COR-L47 (cell line): Measurements from ENCODE around the gene SWSAP1.

Experiments
- DNase-seq: peaks from one replicate; lab custom pipeline; 2025; lab: John Stamatoyannopoulos, UW

Gene SWSAP1

DNA sequence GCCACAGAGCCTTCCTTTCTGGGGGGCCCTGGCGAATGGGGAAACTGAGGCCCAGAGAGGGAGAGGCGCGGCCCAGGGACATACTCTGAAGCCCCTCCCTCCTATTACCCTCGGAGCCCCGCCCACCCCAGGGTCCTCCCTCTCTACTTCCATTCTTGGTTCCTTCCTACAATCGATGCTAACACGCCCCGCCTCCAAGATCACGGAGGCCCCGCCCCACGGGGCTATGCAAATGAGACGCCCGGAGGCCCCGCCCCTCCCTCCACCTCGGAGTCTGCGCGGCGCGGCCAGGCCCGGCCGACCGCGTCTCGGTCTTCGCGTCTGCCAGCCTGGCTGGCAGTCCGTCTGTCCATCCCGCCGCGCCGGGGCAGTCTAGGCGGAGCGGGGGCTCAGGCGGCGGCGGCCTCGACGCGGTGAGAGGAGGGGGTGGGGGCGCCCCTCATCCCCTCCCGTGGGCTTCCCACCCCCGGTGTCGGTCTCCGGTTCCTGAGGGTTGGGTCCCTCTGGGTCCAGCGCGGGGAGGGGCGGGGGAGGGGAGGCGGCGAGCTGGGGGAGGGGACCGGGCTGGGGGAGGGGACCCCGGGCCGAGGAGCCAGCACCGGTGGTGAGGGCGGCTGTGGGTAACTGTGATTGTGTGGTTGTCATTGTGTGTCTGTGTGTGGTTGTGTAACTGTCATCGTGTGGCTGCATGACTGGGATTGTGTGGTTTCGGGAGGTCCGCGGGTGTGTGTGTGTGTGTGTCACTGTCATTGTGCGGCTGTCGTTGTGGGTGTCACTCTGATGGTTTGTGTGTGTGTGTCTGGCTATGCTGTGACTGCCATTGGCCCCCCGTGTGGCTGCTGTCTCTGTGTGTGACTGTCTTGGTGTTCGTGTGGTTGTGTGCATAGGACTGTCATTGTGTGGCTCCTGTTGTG is 19.0 kb upstream of the SWSAP1 start, which contains the start of gene PLPPR2:
TSS of gene PLPPR2 (plus strand) at position 273 of the 914 bp plus-strand sequence. CDS start 2,242 bp downstream, outside the sequence.
- DNase-seq: peak; percentile 83

DNA sequence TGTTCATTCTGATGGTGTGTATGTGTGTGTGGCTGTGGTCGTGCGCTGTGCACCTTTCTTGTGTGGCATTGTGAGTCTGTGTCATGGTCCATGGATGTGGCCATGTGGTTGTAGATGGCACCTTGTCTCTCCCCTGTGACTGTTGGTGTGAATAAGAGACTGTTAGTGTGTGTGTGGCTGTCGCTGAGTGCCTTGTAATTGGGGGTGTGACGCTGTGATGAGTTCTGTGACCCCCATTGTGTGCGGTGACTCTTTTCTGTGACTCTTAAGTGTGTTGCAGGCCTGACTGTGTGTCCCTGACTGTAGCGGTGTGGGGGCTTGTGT is 18.4 kb upstream of the SWSAP1 start:
- DNase-seq: no peak

DNA sequence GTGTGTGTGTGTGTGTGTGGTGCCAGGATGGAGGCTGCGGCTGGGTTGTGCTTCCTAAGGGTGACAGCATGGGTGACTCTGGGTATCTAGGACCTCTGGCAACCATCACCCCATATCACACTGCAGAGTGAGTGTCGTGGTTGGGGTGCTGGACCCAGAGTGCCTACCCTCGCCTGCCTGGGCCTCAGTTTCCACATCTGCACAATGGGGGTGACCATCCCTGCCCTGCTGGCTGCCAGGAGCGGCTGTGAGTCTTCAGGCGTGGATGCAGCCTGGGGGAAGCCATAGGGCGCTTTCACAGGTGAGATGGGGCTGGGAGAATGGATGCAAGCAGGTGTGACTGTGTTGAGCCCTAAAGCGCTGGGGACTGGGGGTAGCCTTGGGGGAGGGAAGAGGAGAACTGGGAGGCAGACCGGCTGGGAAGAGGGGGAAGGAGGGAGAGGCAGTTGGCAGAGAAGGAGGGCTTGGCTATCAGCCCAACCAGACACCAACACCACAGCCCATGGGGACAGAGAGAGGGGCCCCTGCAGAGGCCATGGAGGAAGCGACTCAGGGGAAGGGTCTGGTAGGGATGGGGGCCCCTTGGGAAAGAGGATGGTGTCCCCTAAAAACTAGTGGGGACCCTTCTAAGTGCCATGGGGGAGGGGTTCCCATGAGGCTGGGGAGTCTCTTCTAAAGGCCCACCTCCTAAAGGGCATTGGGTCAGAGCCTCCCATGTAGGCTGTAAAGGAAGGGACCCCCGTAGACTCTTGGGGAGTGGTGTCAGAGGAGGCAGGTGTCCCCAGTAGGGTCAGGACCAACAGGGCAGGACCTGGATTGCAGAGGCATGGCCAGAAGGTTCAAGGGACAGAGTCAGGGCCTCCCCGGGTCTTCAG is 17.6 kb upstream of the SWSAP1 start:
- DNase-seq: no peak

DNA sequence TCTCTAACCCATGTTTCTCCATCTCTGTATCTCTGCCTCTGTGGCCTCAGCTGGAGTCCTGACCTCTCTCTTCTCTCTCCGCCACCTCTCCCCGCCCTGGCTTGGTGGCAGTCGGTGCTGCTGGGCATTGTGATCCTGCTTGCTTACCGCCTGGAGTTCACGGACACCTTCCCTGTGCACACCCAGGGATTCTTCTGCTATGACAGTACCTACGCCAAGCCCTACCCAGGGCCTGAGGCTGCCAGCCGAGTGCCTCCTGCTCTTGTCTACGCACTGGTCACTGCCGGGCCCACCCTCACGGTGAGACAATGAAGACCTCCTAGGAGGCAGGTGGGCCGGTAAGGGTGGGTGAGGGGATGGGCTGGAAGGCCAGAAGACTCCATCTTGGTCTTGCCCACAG is 15.0 kb upstream of the SWSAP1 start:
- no peak for DNase-seq

DNA sequence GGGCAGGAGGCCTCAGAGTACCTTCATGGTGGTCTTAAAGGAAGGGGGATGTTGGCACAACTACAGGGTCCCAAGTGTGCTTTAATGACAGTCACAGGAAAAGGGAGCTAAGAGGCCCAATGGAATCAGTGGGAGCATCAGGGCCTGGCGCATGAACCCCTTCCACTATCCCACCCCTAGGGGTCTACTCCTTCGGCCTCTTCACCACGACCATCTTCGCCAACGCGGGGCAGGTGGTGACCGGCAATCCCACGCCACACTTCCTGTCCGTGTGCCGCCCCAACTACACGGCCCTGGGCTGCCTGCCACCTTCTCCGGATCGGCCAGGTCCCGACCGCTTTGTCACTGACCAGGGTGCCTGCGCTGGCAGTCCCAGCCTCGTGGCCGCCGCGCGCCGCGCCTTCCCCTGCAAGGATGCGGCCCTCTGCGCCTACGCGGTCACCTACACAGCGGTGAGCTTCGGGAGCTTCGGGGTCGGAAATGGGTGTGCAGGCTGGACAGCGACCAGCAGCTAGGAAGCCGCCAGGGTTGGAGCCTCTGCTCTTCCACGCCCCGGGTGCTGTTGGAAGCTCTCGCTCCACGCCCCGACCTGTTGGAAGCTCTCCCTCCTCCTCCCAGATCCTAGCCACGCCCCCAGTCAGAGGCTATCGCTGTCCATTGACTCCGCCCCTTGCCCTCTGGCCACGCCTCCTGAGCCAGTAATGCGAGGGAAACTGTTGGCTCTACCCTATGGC is 13.3 kb upstream of the SWSAP1 start:
- no peak for DNase-seq

DNA sequence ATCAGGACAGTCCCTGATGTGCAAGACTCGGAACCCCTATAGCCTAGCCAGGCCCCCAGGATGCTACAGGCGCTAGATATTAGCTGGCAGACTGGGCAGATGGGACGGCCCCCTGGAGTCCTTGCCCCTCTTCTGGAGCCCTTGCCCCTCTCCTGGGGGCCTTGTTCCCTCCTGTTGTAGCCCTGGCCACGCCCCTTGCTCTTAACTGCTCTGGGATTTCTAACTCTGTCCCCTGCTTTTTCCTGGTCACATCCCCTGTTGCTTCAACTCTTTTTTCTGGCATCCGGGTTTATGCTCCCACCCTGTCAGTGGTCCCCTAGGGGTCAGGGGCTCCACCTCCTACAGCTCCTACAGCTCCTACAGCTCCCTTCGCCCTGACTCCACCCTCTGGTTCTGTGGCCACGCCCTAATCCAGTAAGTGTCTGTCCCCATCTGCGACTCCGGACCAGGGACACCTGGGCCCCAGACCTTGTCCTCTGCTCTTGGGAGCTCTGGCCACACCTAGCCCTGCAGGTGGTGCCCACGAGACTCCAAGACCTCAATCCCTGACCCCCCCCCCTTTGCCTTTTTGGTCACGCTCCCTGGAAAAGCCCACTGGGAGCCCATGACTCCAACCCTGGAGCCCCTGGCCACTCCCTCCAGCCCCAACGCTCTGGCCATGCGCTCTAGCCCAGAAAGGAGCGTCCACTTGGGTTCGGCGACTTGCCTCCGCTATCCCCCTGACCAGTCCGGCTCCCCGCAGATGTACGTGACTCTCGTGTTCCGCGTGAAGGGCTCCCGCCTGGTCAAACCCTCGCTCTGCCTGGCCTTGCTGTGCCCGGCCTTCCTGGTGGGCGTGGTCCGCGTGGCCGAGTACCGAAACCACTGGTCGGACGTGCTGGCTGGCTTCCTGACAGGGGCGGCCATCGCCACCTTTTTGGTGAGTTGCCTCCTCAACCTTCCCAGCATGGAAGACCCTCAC is 12.4 kb upstream of the SWSAP1 start:
- DNase-seq: no peak

DNA sequence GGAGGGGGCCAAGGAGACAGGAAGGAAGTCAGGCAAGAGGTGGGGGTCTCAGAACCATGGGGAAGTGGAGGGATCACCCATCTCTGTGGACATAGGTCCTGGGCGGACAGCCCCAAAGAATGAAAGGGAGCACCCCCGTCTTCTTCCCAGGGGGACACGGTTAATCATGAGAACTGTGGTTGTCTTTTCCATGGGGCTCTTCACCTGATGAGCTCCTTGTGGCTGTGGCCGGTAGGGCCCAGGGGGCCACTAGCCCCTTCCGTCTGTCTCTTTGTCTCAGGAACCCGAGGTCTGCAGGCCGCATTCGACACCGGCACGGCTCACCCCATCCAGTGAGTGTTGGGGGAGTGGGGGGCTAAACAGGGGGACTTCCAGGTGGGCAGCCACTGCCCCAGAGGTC is 10.6 kb upstream of the SWSAP1 start:
- DNase-seq: no peak

DNA sequence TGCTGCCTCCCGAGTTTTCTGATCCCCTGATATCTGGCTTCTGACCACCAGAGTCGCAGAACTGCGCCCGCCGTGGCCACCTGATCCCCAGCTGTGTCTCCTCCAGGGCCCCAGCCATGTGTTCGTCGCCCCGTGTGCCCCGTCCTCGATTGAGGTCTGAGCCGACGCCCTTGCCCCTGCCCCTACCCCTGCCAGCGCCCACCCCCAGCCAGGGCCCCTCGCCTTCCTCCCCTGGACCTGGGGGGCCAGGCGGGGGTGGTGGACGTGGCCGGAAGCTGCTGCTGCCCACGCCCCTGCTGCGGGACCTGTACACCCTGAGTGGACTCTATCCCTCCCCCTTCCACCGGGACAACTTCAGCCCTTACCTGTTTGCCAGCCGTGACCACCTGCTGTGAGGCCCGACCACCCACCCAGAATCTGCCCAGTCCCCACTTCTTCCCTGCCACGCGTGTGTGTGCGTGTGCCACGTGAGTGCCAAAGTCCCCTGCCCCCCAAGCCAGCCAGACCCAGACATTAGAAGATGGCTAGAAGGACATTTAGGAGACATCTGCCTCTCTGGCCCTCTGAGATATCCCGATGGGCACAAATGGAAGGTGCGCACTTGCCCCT is 10.1 kb upstream of the SWSAP1 start:
- DNase-seq: no peak

DNA sequence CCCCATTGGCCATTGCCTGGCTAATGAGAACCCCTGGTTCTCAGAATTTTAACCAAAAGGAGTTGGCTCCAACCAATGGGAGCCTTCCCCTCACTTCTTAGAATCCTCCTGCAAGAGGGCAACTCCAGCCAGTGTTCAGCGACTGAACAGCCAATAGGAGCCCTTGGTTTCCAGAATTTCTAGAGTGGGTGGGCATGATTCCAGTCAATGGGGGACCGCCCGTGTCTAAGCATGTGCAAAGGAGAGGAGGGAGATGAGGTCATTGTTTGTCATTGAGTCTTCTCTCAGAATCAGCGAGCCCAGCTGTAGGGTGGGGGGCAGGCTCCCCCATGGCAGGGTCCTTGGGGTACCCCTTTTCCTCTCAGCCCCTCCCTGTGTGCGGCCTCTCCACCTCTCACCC is 9.5 kb upstream of the SWSAP1 start:
- DNase-seq: no peak

DNA sequence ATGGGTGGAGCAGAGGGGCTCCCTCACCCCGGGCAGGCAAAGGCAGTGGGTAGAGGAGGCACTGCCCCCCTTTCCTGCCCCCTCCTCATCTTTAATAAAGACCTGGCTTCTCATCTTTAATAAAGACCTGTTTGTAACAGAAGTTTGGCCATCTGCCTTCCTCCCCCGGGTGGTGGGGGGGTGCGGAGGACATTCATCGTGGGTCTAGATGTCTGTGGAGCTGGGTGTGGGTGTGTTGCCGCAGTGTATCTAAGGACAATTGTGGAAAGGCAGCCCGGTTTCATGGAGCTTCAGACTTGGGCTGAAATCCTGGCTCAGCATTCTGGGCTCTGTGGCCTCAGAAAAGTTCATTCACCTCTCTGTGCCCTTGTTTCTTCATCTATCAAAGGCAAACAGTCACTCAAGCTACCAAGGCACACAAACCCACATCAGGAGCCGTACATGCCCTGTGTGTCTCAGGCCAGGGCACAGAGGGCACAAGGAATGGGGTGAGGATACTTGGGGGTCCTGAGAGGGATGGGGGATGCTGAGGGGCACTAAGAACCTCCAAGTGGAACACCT is 8.8 kb upstream of the SWSAP1 start:
- DNase-seq: no peak

DNA sequence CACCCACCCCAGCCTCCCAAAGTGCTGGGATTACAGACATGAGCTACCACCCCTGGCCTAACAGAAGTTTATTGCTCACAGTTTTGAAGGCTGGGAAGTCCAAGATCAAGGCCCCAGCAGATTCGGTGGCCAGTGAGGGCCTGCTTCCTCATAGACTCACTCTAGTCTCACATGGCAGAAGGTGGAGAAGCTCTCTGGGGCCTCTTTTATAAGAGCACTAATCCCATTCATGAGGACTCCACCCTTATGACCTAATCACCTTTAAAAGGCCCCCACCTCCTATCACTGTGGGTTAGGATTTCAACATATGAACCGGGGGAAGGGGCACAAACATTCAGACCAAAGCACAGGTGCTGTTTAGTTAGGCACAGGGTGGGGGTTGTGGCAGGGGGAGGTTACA is 6.9 kb upstream of the SWSAP1 start:
- no peak for DNase-seq

DNA sequence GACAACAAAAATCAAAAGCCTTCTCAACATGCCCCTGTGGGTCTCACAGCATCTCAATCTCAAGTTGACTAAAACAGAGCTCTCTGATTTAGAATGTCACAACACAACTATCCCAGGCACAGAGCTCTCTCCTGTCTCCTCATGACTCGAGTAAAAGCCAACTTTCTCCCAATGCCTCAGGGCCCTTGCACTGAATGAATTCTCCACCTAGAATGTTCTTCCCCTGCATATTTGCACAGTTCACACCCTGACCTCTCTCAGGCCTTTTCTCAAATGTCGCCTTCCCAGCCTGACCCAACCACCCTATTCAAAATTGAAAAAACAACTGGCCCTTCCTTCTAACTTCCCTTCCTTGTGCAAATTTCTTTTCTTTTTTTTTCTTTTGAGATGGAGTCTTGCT is 3.7 kb upstream of the SWSAP1 start:
- DNase-seq: no peak

DNA sequence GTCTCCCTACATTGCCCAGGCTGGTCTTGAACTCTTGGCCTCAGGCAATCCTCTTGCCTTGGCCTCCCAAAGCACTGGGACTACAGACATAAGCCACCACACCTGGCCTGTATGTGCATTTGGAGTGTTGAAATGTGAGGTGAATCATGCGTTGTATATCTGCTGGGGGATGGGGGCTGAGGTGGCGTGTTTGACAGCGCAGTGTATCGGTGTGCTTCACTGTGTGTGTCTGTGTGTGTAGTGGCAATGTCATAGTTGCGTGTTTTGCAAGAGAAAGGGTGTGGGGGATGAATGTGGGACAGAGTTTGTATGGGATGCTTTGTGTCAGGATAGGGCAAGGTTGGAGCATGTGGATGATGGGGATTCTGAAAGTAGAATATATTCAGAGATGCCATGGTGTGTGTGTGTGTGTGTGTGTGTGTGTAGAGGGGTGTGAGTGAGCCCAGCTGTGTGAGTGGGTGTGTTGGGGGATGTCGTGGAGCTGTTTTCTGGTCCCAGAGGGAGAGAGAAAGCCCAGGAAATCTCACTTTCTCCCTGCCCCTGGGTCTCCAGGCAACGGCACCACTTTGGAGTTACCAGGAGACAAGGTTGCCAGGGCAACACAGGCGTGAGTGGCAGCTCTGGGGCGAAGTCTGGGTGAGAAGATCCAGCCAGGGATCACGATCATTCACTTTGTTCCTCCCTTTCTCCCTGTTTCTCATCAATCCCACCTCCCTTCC is 1.1 kb upstream of the SWSAP1 start:
- DNase-seq: peak; percentile 89

DNA sequence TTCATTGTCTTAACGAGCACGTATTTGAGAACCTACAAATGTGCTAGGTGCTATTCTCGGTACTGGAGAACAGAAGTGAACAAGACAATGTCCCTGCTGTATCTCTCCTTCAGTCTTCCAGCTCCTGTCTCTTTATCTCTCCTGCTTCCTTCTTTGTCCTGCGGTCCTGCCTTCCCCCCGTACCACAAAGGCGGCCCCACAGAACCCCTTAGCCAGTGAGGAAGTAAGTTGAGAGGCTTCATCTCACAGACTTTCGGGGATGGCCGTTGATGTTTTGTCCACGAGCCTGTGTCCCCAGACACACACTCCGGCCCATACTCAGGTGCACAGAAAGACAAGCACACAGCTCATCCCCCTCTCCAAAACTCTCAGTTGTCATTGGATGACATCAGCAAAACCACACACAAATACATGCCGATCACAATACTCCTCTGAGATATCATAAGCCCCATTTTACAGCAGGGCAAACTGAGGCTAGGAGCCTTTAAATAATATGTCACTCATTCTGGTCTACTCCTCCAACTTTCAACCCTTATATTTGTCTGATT is 507 bp upstream of the SWSAP1 start:
- no peak for DNase-seq

DNA sequence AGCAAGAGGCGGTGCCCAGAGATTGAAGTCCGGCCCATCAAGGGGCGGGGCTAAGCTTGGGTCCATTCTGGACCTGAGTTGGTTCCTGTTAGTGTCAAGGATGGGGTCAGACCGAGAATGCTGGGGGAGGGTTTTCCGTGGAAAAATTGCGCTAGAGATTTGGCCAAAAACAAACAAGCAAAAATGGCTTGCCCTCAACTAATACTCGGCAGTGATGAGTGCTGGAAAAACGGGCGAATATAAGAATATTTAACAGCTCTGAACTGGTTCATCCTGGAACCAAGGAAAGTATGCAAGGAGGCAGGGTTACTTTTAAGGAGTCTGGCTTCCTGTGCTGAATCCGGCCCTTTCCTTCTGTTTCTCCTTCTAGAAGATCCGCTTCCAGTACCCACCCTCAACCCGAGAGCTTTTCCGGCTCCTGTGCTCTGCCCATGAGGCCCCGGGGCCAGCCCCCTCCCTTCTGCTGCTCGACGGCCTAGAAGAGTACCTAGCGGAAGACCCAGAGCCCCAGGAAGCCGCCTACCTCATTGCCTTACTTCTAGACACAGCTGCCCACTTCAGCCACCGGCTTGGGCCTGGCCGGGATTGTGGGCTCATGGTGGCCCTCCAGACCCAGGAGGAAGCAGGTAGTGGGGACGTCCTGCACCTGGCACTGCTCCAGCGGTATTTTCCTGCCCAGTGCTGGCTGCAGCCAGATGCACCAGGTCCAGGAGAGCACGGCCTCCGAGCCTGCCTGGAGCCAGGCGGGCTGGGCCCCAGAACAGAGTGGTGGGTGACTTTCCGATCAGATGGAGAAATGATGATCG is 880 bp downstream of the SWSAP1 start:
- DNase-seq: peak; percentile 18

DNA sequence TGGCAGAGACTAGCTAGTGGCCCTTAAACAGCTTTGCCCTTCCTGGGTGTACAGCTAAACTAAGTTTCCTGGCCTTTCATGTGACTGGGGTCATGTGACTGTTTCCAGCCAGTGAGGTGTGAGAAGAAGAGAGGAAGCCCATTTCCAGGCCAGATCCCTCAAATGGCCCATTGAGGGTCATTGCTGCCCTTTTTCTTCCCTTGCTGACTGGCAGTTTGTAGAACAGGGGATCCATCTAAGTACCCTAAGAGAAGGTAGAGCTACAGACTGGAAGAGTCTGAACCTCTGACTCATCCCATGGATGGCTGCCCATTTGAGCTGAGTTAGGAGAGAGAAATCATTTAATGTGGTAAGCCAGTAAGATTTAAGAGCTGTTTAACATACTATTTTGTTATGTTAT is 2.8 kb downstream of the SWSAP1 start:
- no peak for DNase-seq

DNA sequence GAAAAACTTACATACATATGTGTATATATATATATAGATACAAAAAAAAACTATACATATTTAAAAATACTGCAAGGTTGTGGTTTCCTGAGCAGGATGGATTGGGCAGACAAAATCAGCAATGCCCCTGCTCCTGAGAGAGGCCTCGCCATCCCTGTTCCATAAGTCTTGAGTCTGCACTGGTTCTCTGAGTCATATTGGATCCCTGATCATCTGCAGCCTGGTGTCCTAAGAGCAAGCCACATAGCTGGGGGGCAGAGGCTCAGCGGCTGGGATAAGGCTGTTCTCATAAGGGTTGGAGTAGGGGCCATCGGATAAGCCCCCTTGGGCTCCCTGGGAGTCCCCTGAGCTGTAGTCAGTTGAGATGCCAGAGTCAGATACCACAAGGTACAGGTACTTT is 3.3 kb downstream of the SWSAP1 start:
- no peak for DNase-seq

DNA sequence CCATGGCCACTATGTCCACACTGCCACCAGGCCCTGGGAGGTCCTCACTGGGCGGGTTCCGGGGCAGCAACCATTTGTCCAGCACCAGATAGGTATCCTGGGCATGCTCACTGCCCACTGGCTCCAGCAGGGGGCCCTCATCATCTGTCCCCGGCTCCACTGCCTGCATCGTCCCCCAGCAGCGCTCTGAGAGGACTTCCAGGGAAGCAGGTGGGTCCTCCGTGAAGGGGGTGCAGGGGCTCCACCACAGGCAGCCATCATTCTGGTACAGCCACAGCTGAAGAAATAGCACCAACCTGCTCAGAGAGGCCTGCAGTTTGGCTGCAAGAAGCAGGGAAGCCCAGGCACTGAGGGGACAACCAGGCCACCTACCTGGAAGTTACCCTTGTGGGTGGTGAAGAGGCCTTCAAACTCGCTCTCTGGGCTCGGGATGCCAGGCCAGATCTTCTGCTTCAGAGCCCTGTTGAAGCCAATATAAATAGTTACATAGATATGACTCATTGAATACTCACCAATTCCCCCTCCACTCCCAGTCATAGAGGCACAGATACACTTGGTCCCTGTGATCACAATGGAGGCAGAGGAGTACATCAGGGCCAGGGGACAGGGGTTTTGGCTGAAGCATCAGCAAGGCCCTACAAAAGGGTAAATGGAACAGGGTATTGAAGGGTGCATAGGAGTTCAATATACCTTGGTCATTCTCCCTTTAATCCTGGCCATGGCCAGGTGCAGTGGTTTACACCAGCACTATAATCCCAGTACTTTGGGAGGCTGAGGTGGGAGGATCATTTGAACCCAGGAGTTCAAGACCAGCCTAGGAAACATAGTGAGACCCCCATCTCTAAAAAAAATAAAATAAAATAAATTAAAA is 4.1 kb downstream of the SWSAP1 start:
- peak; percentile 40 for DNase-seq
